Dermis microvascular lymphatic vessel endothelial cell (primary cell): Measurements from ENCODE around the gene DENND1A. TPM values are rescaled to one million over a fixed set of nuclear protein-coding genes. Genes with fewer than 3 reads are reported as not detected.
"Not testable (repeated sequence)": the region's sequence is repeated elsewhere in the genome, so short reads cannot be mapped to it uniquely, and the experiment has no call there.

Source experiments
- DNase-seq, 2 donors: peaks; one replicate each; pipeline versions ENCODE4 v3.0.0 to v3.0.0-alpha.2; 2010; ENCODE audit warnings: low read depth in 2 of 2
- total RNA-seq: library from RNA; depleted of rRNA; stranded (reverse); fragments of >200 nt; gene quantifications from 2 replicates; pipeline ENCODE4 v1.2.1, GENCODE V29; 2014

Gene DENND1A
- total RNA-seq, 1 donor from 2014 or later, result 7.1 TPM

- no peak for DNase-seq
Measured at GRCh38 chr9:123821619-123822018, 108.3 kb downstream of the DENND1A start.

- DNase-seq, result no peak
Measured at GRCh38 chr9:123820139-123820538, 109.8 kb downstream of the DENND1A start.

DNA sequence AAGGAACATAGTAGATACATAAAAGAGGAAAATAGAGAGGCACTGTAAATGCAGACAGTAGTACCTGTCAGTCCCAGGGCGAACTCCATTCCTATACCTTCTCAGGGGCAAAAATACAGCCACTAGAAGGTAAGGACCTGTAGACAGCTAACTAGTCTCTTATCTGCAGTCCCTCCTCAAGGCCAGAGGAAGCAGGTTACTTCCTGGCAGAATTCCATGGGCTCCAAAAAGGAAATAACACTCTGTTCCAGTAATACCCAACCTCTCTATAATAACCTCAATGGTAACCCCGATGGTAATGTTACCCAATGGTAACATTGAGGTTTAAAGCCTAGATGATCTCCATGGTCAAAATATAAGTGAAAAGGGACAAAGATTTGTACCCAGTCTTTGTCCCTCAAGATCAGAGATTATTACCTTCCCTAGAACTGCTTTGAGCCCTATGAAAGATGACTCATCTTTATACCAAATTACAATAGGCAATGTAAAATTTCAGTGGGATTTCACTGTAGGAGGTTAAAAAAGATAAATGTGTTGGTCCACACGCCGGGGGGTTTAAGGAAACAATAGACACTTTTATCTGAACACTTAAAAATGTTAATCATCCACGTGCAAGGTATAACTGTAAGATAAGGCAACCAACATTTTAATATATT is 113.0 kb downstream of the DENND1A start:
- peak in 1 of 2 donors; percentile 78 for DNase-seq

GRCh38 chr9:123815856-123816255 is 114.1 kb downstream of the DENND1A start:
- not testable (repeated sequence) for DNase-seq

GRCh38 chr9:123814496-123814895 is 115.4 kb downstream of the DENND1A start:
- DNase-seq, result peak in 1 of 2 donors; percentile 61

DNA sequence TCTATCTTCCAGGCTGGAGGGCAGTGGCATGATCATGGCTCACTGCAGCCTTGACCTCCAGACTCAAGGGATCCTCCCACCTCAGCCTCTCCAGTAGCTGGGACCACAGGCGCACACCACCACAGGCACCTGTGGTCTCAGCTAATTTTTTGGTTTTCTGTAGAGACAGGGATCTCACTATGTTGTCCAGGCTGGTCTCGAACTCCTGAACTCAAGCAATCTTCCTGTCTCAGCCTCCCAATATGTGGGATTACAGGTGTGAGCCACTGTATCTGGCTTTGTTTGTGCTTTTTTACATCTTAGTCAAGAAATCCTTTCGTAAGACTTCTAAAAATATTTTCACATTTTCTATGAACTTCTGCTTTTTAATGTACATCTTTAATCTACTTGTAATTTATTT is 116.9 kb downstream of the DENND1A start:
- no peak for DNase-seq

DNA sequence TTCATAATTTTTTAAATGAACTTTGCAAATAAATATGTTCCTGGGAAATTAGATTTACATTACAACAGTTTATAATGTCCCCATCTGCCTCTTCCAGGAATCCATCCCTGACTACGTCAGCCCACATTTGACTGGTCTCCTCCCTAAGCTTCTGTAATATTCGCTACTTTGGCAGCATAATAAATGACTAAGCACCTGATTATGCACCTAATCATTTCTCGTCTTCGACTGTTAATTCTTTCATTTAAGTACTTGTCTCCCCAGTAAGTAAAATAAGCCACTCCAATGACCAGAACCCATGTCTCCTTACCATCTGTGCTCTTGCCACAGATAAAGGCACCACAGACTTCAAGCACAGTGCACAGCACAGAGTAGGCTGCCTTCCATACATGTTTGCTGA is 122.7 kb downstream of the DENND1A start:
- no peak for DNase-seq

DNA sequence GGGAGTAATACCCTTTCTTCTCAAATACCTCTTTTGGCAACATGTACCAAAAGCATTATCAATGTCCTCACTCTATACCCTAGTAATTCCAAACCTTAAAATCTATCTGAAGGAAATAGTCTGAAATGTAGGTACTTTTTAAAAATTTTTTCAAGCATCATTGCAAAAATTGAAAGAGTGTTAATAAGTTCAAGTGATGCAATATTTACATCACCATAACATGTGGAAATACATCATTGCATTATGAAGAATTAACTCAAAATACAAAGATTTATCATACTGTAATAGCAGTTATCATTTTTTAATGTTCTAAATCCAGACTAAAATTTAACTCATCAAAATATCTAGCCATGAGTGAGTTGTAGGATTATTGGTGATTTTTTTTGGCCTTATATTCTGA is 123.1 kb downstream of the DENND1A start:
- no peak for DNase-seq

GRCh38 chr9:123798195-123798594 is 131.7 kb downstream of the DENND1A start:
- DNase-seq, result no peak

DNA sequence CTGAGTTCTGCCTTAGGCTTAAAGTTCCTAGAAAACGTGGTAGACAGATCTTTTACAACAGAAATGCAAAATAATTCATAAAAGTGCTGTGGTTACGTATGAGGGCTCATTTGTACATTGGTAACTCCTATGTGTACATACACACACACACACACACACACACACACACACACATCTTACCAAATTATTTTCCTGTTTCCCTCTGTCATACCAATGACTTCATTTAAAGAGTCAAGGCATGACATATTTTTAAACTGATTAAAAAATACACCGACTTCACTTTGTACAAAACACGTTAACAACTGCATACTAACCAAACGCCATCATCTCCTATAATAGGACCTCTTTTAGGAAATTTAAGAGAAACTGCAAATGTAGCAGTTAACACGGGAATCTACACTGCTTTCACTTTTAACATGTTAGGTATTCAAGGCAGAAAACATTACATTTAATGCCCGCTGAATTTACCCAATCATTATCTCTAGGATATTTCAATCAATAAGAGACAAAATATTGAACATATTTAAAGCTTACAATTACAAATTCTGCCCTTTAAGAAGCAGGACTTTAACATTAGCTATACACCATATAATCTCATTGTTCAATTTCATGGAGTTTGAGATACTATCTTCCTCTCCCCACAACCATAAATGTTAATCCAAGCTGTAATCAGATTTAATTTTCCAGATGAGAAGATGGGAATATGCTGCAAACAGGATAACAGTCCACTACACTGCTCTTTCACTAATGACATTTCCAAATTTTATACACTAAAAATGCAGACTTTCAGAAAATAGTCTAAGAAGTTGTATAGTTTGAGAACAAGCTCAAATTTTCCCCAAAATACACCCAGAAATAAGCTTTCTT is 133.1 kb downstream of the DENND1A start:
- DNase-seq, result peak; percentile 7 to 18

GRCh38 chr9:123796094-123796493 is 133.8 kb downstream of the DENND1A start:
- DNase-seq, result no peak

GRCh38 chr9:123795336-123795735 is 134.6 kb downstream of the DENND1A start:
- DNase-seq, result no peak

DNA sequence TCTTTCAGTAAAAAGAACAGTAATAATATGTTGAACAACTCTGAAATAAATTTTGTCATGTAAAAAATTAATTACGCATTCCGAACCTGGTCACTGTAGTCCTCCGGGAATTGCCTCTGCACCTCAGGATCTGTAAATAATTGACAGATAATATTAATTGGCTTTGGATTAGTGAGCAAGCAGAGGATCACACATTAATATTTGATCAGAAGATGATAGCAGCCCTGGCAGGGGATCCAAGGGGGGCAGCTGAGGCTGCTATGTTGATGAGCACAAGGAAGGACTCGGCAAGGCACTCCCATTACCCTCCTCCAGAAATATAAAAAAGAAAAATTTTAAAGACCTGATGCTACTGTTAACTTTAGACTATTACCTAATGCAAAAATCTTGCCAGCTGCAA is 137.4 kb downstream of the DENND1A start:
- no peak for DNase-seq

GRCh38 chr9:123789554-123790292 is 140.2 kb downstream of the DENND1A start:
- DNase-seq, result no peak

DNA sequence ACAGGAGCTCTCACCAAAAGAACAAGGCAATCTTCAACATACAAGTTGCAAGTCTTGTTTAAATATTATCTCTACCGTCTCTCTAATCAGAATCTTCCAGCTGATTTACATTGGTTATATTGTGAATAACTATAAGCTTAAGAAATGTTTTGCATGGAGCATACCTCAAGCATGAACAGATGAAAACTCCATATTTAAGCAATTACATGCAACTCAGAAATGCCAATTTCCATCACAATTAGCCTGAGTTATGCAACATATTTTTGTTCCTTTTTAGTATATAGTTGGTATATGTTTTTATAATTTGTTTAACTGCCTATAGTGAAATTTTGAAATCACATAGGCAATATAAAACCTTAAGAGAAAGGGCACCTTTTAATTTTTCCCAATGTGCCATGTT is 142.5 kb downstream of the DENND1A start:
- no peak for DNase-seq

GRCh38 chr9:123784518-123784917 is 145.4 kb downstream of the DENND1A start:
- DNase-seq, result no peak

DNA sequence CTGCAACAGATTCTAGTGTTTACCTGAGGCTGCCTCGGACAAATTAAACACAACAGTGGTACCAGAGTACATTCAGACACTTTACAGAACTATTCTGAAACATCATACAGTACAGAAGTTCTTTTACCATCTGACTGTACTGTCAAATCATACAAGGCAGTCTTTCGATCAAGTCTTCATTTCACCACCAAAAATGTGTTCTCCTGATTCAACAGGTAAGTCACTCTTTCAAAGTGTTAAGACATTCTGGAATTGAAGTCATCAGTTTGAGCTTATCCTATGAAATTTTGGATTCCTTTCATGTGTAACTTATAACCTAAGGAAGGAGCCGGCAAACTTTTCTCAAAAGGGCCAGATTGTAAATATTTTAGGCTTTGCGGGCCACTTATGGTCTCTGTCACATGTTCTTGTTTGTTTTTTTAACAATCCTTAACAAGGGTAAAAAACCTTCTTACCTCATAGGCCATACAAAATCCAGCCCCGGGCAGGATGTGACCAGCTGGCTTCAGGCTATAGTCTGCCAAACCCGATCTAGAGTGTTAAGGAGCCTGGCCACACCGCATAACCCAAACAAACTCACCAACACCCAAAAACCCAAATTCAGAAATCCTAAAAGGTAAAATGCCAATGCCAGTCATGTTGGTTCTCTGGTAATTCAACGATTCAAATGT is 151.6 kb downstream of the DENND1A start:
- DNase-seq, result no peak

GRCh38 chr9:123776708-123777537 is 153.0 kb downstream of the DENND1A start:
- DNase-seq, result no peak

GRCh38 chr9:123775289-123776284 is 154.3 kb downstream of the DENND1A start:
- DNase-seq, result no peak
